Rectal smooth muscle tissue (tissue), 1 donor: ENCODE results near the gene PAIP1.
"Not testable (repeated sequence)": the region's sequence is repeated elsewhere in the genome, so short reads cannot be mapped to it uniquely, and the experiment has no call there.

Experiments used
- H3K27ac ChIP-seq: one replicate; pipeline ENCODE4 v1.7.0; 2013; ENCODE audit warnings: low read depth, low read length, inconsistent platforms
- H3K27me3 ChIP-seq: one replicate; pipeline ENCODE4 v1.7.0; 2013; ENCODE audit warnings: low read length; ENCODE audit not compliant: control insufficient read depth, insufficient read depth
- H3K36me3 ChIP-seq: one replicate; pipeline ENCODE4 v1.7.0; 2013; ENCODE audit warnings: low read length; ENCODE audit not compliant: control insufficient read depth, insufficient read depth
- H3K4me1 ChIP-seq: one replicate; pipeline ENCODE4 v1.7.0; 2013; ENCODE audit warnings: low read length; ENCODE audit not compliant: control insufficient read depth, insufficient read depth
- H3K4me3 ChIP-seq: one replicate; pipeline ENCODE4 v1.7.0; 2013; ENCODE audit warnings: low read length
- H3K9ac ChIP-seq: one replicate; pipeline ENCODE4 v1.7.0; 2013; ENCODE audit warnings: low read length

The PAIP1 gene

GRCh38 chr5:43584166-43584699, 27.4 kb upstream of the PAIP1 start:
- no peak overlapping the region for H3K4me3 ChIP-seq
- no peaks in the 10 kb centered on the region for H3K4me1 ChIP-seq
- no peak overlapping the region for H3K27ac ChIP-seq
- no peaks in the 10 kb centered on the region for H3K27me3 ChIP-seq
- H3K9ac ChIP-seq: no peak overlapping the region
- H3K36me3 ChIP-seq: peaks cover 3% of the 10 kb centered on the region

GRCh38 chr5:43583724-43584123, 26.8 kb upstream of the PAIP1 start:
- H3K9ac ChIP-seq: no peak overlapping the region
- no peak overlapping the region for H3K4me3 ChIP-seq
- no peak overlapping the region for H3K27ac ChIP-seq
- H3K4me1 ChIP-seq: no peaks in the 10 kb centered on the region
- no peaks in the 10 kb centered on the region for H3K27me3 ChIP-seq
- H3K36me3 ChIP-seq: peaks cover 3% of the 10 kb centered on the region

DNA sequence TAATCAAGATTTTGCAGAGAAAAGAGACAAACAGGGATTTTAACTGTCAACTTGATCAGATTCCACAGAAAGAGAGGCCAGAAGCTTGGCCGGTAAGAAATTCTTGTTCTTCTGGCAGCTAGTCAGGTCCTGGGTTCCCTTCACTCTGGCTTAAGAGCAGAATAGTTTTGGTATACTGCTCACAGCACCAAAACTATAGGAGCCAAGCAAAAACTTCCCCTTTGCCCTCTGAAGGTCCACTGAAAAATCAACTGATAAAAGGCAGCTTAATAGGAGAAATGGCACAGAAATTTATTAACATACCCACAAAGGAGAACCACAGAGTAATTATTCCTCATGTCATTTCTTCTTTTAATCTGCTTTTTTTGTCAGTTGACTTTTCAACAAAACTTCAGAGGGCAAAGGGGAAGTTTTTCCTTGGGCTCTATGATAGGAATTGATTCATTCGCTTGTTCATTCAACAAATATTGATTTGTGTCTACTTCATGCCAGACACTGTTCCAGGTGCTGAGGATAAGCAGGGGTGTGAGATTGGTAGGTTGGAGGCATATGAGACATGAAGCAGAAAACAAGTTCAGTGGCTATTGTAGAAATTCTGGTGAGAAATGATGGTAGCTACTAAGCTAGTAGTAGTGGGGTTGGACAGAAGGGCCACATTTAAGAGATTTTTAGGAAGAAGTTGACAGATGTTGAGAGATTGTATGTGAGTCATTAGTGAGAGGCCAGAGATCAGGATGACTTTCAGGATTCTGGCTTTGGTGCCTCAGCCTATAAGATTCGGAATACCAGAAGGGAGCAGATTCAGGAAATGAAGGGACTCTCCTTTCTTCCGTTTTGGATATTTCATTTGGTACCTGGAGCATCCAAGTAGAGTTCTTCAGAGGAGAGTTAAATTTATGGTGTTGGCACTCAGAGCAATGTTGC, 25.5 kb upstream of the PAIP1 start:
- Histone ChIP-seq H3K4me1 (no peaks in the 10 kb centered on the region), H3K36me3 (peaks cover 3% of the 10 kb centered on the region)

DNA sequence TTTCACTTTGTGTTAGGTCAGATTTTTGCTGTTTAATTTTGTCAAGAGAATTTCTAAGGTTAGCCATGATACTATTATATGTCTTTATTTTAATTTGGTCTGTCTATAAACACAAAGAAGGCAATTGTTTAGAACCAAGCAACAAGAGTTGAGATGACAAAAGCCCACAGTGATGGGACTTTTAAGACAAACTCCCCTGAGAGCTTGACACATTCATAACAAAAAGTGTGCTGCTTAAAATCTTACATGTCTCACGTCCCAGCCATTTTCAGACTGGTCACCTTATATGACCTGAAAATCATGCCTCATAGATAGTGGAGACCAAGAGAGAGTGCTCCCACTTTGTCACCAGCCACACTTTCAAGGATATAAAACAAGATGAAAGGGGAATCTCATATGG, 24.5 kb upstream of the PAIP1 start:
- Histone ChIP-seq H3K27me3 (no peaks in the 10 kb centered on the region), H3K4me1 (no peaks in the 10 kb centered on the region), H3K9ac (no peak overlapping the region), H3K36me3 (peaks cover 3% of the 10 kb centered on the region), H3K4me3 (no peak overlapping the region), H3K27ac (no peak overlapping the region)

More for the DNA sequence above, 25.5 kb upstream of the PAIP1 start:
- no peak overlapping the region for H3K9ac ChIP-seq
- H3K27me3 ChIP-seq: no peaks in the 10 kb centered on the region
- no peak overlapping the region for H3K4me3 ChIP-seq
- H3K27ac ChIP-seq: no peak overlapping the region

GRCh38 chr5:43580402-43581210, 23.7 kb upstream of the PAIP1 start:
- not testable (repeated sequence) for H3K4me3 ChIP-seq, H3K27me3 ChIP-seq, H3K9ac ChIP-seq, H3K4me1 ChIP-seq, H3K27ac ChIP-seq, H3K36me3 ChIP-seq

DNA sequence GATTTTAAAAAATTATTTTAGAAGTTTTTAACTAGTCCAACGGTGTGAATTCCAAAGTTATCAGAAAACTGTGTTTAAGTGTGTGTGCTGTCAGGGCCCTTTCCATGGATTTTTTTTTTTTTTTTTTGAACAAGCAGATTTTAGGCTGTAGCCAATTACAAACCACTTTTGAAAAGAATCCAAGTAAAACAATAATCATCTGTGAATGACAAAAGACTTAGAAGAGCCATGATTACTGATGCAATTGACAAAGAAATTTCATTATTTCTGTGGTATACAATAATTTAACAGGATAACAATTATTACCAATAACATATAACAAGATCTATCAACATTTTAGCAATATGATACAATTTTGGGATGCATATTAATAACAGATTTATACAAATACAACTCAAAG, 16.2 kb upstream of the PAIP1 start:
- H3K4me3 ChIP-seq: no peak overlapping the region
- no peaks in the 10 kb centered on the region for H3K36me3 ChIP-seq
- no peak overlapping the region for H3K27ac ChIP-seq
- H3K4me1 ChIP-seq: peaks cover 15% of the 10 kb centered on the region
- no peaks in the 10 kb centered on the region for H3K27me3 ChIP-seq
- H3K9ac ChIP-seq: no peak overlapping the region

DNA sequence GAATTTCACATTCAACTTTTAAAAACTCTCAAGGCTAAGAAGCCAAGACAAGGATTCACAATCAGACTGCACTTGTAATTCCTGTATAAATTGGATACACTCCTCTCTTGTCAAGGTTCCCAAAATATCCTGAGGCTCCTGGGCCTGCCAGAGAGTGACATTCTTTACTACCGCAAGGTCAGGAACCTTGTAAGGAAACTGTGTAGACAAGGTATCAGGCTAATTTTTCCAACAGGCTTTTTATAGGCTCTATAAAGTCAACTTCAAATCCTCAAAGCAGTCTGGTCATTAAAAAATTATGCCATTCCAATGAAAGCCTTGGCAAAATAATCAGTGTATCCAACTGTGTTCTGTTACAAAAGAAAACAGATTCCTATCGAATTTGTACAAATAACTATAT, 15.5 kb upstream of the PAIP1 start:
- Histone ChIP-seq H3K27me3 (no peaks in the 10 kb centered on the region), H3K27ac (peak overlapping the region; percentile 36), H3K4me3 (no peak overlapping the region), H3K9ac (no peak overlapping the region), H3K4me1 (peaks cover 15% of the 10 kb centered on the region), H3K36me3 (no peaks in the 10 kb centered on the region)

- peak overlapping the region; percentile 45 for H3K4me3 ChIP-seq
- H3K27ac ChIP-seq: peak overlapping the region; percentile 79
Observed at GRCh38 chr5:43571237-43571636, 14.4 kb upstream of the PAIP1 start.

DNA sequence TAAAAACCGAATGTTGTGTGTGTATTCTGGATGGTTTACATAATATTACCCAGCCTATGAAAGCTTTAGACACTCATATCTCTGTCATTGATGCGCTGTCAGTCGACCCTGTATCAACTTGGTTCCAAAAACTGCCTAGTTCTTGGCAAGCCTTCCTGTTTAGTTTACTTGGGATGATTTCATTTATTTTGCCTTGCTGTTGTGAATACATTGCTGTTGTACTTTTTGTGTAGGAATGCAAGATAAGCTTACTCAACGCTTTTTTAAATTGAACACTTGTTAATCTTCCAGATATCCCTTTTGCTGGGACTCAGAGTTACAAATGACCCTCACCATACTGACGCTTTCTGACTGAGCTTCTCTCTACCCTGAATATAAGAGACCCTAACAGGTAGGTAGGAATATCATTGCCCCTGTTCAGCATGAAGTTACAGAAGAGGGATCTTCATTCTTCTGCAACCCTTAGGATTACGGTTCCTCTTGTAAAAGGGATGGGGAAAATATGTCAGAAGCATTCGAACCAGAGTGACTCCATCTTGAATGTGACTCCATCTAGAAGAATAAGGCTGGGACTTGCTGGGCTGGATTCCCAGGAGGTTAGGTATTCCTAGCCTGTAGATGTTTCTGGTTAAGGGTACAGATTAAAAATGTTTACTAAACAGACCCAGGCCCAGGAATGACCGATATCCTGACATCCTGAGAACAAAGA, 13.7 kb upstream of the PAIP1 start:
- Histone ChIP-seq H3K36me3 (no peaks in the 10 kb centered on the region), H3K4me3 (peak overlapping the region; percentile 45), H3K9ac (no peak overlapping the region), H3K27me3 (no peaks in the 10 kb centered on the region), H3K27ac (peak overlapping the region; percentile 79), H3K4me1 (peaks cover 15% of the 10 kb centered on the region)

More at GRCh38 chr5:43571237-43571636, 14.4 kb upstream of the PAIP1 start:
- Histone ChIP-seq H3K4me1 (peaks cover 15% of the 10 kb centered on the region), H3K36me3 (no peaks in the 10 kb centered on the region), H3K27me3 (no peaks in the 10 kb centered on the region), H3K9ac (no peak overlapping the region)

GRCh38 chr5:43569236-43569746, 12.4 kb upstream of the PAIP1 start:
- Histone ChIP-seq H3K4me1 (peaks cover 15% of the 10 kb centered on the region), H3K27ac (no peak overlapping the region), H3K27me3 (no peaks in the 10 kb centered on the region), H3K9ac (no peak overlapping the region), H3K36me3 (no peaks in the 10 kb centered on the region), H3K4me3 (no peak overlapping the region)

GRCh38 chr5:43567967-43568366, 11.1 kb upstream of the PAIP1 start:
- Histone ChIP-seq H3K9ac (no peak overlapping the region), H3K27me3 (no peaks in the 10 kb centered on the region), H3K4me3 (no peak overlapping the region)

DNA sequence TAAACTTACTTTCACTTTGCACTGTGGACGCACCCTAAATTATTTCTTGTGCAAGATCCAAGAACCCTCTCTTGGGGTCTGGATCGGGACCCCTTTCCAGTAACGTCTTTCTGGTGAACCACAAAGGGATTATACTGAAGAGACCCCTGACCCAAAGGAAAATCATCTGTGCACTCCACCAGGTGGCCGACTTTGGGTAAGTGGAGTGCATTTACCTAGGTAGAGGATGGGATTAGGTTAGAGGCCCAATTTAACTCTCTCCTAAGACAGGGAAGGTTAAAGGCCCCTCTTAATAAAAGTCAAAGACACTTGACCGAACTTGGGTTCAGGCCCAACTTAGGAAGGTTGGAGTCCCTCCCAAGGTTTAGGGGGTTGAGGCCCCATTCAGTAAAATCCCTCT, 8.2 kb upstream of the PAIP1 start:
- peaks cover 7% of the 10 kb centered on the region for H3K4me1 ChIP-seq
- no peak overlapping the region for H3K27ac ChIP-seq
- H3K4me3 ChIP-seq: no peak overlapping the region
- no peaks in the 10 kb centered on the region for H3K36me3 ChIP-seq
- H3K27me3 ChIP-seq: no peaks in the 10 kb centered on the region
- no peak overlapping the region for H3K9ac ChIP-seq

More at GRCh38 chr5:43567967-43568366, 11.1 kb upstream of the PAIP1 start:
- no peak overlapping the region for H3K27ac ChIP-seq
- peaks cover 21% of the 10 kb centered on the region for H3K4me1 ChIP-seq
- H3K36me3 ChIP-seq: no peaks in the 10 kb centered on the region
